Measurements from ENCODE around the gene SMIM13.

The SMIM13 gene

DNA sequence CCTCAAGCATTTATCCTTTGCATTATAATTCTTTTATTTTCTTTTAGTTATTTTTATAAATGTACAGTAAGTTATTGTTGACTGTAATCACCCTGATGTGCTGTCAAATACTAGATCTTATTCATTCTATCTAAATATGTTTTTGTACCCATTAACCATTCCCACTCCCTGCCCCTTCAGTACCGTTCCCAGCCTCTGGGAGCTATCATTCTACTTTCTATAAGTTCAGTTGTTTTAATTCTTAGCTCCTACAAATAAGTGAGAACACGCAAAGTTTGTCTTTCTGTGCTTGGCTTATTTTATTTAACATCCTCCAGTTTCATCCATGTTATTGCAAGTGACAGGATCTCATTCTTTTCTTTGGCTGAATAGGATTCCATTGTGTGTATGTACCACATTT lies 30.3 kb downstream of the SMIM13 start:
- DNase-seq = no peak

DNA sequence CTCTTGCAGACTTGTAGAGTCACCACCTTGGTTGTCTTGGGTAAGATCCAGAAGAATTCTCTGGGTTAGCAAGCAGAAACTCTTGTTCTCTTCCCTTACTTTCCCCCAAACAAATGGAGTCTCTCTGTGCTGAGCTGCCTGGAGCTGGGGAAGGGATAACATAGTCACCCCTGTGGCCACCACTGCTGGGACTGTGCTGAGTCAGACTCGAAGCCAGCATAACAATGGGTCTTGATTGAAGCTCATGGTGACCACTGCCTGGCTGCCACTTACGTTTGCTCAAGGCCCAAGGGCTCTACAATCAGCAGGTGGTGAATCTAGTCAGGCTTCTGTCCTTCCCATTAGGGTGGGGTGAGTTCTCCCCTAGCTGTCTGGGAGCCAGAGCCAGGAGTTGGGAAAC lies 33.2 kb downstream of the SMIM13 start:
- no peak for DNase-seq

DNA sequence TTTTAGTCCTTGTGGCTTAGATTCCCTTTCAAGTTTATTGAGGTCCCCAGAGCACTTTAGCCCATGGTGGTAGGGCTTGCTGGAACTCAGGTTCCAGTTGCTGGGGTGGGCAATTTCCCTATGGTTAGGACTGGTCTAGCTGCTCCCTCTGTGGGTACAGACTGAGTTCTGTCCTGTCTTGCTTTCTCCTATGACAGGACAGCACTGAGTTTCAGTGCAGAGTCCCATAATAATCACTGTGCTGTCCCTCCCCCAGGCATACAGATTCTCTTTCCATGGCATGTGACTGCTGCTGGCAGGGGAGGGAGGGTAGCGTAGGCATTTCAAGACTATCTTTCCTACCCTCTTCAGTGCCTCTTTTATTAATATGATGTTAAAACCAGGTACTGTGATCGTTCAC lies 35.0 kb downstream of the SMIM13 start:
- no peak for DNase-seq

DNA sequence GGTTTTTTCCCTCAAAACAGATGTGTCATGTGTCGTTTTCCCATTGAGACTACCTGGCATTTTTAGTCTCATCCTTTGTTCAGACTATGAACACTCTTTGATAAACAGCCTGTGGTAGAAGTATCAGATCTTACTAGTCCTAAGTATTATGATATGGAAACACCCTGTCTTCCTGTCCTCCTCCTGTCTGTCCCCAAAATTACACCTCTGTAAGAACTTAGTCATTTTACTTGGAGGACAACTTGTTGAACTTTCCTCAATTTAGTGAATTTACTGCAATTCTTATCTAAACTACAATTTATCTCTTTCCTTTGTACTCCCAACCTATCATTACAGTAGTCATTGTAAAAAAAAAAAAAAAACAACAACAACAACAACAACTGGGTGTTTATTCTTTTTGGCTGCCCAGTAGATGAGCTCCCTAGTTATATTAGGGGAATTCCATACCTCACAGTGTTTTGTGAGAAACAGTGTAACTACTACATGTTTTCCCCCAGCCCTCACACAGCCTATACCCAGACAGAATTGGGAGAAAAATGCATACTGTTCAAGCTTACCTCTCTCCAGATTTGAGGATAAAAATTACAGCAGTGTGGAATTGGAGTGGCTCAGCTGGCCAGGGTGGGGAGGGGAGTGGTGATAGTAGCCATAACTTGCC lies 36.4 kb downstream of the SMIM13 start:
- no peak for DNase-seq

DNA sequence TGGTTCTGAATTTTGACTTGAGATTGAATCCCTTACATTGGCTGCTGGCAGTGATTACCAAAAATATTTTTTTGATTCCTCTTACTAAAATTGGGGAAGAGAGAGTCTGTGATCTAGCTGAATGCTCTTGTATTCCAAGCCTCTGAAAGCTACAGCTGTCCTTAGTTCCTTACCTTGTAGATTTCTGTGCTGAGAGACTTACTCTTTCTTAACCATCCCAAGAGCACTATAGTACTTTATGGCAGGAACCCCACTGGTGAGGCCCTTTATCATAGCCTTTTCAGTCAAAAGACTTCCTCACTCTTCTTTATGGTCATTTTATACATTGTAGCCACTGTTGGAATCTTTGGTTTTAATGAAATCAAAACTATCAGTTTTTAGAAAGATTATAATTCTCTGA lies 37.0 kb downstream of the SMIM13 start:
- DNase-seq = no peak

DNA sequence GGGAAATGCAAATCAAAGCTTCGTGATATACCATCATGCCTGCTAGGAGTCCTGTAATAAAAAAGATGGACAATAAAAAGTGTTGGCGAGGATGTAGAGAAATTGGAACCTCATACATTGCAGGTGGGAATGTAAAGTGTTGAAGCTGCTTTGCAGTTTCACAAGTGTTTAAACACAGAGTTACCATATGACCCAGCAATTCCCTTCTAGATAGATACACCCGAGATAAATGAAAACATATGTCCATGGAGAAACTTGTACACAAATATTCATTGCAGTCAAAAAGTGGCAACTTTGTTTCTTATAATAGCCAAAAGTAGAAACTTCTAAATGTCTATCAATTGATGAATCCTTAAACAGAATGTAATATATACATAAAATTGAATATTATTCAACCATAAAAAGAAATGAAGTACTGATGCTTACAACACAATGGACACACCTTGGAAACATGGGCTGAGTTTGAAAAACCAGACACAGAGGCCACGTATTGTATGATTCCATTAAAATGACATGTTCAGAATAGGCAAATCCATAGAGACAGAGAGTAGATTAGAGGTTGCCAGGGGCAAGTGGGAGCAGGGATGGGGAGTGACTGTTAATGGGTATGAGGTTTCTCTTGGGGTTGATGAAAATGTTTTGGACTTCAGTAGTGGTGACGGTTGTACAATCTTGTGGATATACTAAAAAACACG lies 38.7 kb downstream of the SMIM13 start:
- no peak for DNase-seq

DNA sequence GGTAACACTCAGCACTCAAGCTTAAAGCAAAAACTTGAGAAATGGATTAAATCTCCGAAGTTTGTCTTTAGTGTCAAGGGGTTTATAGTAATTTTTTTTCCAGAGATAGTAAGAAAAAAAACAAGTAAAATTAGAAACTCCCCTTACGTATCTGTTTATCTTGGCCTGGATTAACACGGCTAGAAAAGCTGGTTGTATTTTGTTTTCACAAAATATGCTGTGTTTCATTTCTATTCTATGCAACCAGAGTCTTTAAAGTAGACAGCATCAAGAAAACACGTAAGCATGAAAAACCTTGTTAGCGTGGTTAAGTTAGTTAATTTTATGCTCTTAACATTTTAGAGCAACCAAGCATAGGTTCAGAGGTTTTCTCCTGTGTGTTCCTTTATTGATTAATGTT lies 39.6 kb downstream of the SMIM13 start:
- DNase-seq = no peak

DNA sequence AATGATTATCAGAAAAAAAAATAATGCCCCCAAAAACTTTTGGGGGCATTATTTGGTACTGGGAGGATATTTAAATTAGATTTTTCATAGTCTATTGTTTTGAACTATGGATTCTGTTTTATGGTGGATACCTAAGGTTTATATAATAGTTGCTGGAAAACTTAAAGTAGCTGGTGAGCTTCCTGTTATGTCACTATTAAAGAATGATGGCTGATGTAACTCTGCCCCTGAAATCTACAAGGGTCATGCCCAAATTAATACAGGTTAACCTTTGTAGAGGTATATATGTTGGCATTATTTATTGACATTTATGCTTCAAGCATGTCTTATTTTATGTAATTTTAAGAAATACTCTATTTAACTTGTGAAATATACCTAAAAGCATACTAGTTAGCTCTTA lies 43.2 kb downstream of the SMIM13 start:
- no peak for DNase-seq

DNA sequence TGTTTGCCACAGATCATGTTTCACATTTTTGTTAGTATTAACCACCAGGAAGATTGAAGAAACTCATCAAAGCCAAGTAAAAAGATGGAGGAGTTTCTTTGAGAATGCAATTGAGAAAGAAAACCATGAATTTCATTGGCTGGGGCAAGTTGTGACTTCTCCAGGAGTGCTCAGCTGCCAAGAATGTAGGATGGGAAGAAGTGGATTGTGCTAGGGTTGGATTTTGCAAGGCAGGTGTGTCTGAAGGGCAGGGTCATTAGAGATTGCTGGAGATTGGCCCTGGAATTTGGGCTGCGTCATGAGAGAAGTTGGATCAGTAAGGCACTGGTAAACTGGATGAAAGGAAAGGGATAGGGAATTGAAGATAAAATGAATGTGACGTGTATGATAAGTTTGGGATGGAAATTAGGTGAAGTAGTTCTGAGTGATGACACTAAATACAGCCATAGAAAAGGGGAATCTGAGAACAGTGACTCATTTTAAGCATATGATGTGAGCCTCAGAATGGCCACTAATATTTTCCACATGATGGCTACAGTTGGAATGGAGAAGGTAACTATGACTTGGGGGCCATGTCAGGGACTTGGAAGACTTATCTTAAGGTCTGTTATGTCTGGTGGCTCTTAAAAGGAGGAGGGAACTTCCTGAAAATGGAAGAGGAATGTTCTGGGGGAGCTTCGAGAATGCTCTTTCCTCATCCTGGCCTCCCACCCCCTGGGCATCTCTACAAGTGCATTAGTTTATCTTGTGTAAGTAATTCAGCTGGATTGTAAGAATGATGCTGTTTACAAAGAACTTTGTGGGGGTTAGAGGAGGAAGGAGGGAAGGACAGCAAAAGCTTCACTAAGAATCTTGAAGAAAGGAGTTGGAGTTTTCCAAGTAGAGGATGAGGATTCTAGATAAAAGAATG lies 45.7 kb downstream of the SMIM13 start:
- no peak for DNase-seq

DNA sequence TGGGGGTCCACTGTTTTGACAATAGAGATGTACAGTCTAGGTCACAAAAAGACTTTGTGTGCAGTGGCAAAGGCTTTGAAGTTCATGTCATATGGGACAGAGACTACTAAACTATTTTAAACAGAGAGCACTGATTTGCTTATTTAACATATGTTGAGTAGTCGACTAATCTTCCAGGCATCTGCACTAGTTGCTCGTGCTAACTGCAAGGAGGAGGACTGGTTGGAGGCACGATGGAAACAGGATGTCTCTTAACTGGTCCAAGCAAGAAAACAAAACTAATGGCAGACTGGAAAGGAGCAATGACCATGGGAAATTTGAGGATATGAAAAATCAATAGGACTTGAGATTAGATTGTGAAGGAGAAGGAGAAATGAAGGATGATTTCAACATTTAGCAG lies 46.4 kb downstream of the SMIM13 start:
- DNase-seq = no peak

DNA sequence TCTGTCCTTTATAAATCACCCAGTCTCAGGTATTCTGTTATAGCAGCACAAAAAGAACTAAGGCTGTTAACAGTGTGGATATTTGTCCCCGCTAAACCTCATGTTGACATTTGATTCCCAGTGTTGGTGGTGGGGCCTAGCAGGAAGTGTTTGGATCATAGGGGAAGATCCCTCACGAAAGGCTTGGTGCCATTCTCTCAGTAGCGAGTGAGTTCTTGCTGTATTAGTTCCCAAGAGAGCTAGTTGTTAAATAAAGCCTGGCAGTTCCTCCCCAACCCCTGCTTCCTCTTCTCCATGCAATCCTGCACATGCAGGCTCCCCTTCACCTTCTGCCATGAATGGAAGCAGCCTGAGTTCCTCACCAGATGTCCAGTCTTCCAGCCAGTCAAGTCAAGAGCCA lies 47.7 kb downstream of the SMIM13 start:
- no peak for DNase-seq

DNA sequence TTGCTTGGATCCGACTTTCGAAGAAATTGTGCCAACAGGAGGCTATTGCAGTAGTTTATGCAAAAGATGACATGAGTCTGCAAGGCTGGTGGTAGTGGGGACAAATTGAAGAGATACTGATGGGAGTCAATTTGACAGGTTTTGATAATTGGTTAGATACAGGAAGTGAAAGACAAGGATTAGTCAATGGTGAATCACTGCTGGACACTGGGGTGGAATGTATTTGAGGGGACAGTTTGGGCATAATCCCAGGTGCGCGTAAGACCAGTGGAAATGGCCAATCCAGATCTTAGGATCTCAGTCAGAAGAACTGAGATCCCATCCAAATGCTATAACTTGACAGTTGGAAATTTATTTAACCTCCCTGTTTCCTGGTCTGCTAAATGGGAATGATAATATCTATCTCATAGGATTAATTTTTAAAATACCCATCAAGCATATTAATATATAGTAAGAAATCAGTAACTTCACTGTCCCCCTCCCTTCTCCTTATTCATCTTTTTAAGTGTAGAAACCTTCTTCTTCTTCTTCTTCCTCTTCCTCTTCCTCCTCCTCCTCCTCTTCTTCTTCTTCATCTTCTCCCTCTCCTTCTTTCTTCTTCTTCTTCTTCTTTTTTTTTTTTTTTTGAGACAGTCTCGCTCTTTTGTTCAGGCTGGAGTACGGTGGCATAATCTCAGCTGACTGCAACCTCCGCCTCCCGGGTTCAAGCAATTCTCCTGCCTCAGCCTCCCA lies 48.8 kb downstream of the SMIM13 start:
- DNase-seq = no peak

DNA sequence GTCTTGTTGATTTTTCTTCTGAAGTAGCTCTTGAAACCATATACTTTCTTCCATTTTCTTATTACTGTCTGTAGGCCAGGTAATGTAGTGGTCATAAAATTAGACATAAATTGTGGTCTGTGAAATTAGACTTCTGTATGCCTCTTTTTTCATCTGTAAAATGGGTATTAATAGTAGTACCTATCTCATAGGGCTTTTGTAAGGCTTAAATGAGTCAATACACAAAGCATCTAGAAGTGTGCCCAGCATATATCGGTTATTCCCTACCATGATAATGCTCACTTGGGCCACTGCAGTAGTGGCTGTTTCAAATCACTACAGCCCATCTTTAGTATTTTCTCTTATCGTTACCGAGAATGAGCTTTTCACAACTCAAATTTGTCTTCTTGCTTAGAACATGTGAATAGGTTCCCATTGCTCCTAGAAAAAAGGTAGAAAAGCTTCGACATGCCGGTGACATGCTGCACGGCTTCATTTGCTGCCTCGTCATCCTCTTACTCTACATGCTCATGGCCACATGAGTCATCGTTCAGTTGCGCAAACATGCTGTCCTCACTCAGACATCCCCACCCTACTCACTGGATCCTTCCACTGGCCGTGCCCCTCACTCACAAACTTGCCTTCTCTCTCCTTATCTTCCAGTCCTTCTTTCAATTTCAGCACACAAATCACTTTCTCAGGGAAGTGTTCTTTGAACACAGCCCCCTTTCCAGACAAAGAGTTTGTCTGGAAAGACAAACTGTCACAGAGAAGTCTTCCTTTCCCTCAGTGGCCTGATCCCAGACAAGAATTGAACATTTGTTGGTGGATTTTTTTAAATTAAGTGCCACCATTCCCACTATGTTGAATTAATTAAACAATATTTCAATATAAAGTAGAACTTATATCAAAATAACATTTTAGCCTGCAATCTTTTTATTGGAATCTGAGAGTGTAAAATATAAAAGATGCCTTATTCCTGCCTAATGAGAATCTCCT lies 50.0 kb downstream of the SMIM13 start:
- DNase-seq = no peak

DNA sequence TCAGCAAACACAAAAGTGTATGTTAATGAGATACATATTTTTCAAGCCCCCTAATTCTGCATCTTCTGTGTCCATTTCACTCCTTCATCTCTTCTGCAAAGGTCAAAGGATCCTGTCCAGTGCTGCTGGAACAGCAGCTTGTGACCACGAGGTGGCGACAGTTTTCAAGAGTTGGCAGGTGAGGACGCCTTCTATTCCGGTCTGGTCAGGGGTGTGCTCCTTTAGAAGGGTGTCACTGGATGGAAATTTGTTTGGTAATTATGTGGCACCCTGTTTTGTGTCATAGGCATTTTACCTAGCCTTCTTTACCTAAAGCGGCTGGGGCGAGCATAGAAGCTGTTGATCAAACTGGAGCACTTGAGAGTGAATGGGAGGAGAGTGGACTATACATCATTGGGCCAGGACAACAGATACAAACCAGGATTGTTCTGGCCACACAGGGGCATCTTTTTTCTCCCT lies 50.8 kb downstream of the SMIM13 start:
- peak; percentile 2 for DNase-seq

DNA sequence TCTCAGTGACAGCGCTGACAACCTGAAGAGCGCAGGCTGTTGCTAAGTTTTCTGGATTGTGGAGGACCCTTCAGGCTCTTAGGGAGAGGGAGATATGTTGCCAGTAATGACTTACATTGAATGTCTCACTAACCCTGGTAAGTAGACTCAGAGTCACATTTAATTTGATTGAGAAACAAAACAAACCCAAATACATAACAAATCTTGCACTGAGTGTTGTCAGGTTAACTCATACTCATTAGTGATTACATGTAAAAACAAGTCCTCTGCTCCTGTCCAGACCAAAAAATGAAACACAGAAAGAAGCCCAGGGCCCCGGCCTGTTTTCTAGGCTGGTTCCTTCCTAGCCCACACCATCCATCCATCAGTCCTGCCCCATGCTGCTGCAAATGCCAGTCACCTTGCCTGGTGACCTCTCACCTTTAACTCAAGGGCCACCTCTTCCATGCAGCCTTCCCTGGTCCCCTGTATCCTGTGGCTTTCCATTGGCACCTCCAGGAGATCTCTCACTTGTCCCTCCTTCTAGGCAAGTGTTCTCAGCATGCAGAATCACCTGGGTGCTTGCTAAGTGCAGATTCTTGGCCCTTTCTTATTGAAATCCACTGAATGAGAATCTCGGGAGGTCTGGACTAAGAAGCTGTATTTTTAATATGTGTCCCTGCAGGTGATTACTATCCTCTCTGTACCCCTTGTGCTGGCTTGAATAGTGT lies 52.6 kb downstream of the SMIM13 start:
- DNase-seq = no peak

DNA sequence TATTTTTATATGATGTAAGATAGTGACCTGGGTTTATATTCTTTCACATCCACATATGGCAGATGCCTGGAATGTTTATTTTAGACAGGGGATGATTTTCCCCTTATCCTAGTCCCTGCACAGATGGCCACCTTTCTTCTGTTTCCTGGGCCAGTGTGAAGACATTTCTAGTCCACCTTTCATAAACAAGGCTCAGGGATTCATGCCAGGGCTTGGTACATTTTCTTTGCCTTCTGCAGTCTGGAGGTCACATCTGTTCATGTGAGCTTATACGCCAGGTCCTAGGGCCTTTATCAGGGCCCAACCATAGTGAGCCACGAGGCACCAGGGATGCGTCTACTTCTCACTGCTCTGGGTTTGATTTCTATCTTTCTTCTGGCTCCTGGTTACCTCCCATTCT lies 55.9 kb downstream of the SMIM13 start:
- no peak for DNase-seq

DNA sequence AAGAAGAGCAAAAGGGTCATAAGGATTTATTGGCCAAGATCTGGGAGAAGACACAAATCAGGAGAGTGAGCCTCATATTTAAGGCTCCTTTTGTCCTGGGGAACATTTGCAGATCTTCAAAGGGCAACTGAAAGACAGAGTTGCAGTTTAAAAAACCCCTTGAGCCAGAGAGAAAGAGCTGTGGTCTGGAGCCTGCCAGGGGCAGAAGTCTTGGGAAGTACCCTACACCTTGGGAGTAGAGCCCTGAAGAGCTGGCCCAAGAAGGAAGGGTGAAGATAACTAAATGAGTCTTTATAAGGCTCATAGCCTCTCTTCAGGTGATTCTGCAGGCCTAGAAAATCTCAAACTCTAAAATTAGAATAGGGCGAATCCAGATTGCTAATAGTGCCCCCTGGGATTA lies 57.9 kb downstream of the SMIM13 start:
- no peak for DNase-seq

DNA sequence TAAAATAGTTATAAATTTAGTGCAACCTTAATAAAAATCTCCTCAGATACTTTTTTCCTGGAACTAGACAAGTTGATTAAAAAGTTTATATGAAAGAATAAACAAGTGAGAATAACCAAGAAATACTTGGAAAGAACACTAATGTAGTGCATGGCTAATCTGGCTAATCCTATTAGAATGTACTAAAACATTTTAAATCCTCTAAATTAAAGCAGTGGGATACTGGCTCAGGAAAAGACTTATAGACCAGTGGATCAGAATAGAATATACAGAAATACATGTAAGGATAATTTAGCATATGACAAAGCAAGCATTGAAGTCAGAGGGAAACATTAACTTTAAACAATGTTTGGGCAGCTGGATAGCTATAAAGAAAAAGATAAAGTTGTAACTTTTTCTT lies 58.9 kb downstream of the SMIM13 start:
- DNase-seq = no peak

DNA sequence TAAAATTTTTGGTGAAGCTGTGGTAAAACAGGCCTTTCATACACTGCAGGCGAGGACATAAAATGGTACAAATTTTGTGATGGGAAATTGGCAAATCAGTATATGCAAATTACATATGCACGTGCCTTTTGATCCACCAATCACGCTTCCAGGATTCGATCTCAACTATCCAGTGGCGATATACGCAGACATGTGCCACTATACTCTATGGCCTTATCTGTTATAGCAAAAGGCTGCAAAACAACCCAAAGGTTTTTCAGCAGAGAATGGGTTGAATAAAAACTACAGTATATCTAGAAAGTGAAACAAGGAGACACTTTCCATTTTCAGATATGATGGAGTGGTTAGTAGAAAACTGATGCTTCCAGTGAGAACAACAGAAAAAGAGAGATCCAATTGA lies 59.8 kb downstream of the SMIM13 start:
- DNase-seq = no peak

DNA sequence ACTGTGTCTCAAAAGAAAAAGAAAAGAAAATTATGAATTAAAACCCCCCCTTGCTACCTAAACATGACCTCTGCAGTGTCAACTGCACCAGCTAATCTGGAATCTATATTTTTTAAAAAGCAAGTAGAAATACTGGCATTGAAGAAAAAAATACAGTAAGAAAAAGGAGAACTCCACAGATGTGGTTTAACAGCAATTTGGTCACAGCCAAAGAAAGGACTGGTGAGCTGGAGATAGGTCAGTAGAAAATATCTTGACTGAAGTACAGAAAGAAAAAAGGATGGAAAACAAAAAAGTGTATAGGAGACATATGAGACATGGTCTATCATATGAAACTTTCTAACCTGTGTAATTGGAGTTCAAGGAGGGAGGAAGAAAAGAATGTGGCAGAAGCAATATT lies 62.0 kb downstream of the SMIM13 start:
- no peak for DNase-seq

DNA sequence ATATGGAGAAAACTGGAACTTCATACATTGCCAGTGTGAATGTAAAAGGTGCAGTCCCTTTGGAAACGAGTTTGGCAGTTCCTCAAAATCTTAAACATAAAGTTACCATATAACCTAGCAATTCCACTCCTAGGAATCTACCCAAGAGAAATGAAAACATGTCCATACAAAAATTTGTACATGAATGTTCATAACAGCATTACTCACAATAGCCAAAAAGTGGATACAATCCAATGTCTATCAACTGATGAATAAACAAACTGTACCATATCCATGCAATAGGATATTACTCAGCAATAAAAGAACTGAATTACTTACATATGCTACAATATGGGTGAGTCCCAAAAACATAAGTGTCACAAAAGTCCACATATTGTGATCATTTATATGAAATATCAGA lies 66.6 kb downstream of the SMIM13 start:
- DNase-seq = no peak

Data from NCI-H2081 treated with DMSO at 0.1 percent for 48 hours (cell line).